Panc1 (cell line): ENCODE data around the gene BBS9. TPM values are rescaled to one million over a fixed set of nuclear protein-coding genes. Genes with fewer than 3 reads are reported as not detected.

Source experiments
- ATAC-seq: fragments of 200-7000 bp; cut with Tn5 transposase; 2 replicates; pipeline ENCODE4 v1.9.1; 2020; ENCODE audit warnings: mild to moderate bottlenecking, moderate library complexity
- BruUV-seq: library from RNA; stranded (reverse); fragments of 400-500 nt; replicated peaks from 2 replicates; lab custom pipeline; 2021; lab: Mats Ljungman, UMichigan
- CTCF ChIA-PET: fragments of 300-600 bp; sonication (Branson Sonifier 250); formaldehyde crosslinking; loops from one replicate; lab custom pipeline; 2022; ENCODE audit warnings: antibody characterized with exemption; lab: Charles Lee
- POLR2A ChIA-PET: fragments of 300-600 bp; sonication (Branson Sonifier 250); formaldehyde crosslinking; loops from one replicate; lab custom pipeline; 2022; ENCODE audit warnings: antibody characterized with exemption; lab: Charles Lee
- DNase-seq: peaks from one replicate; pipeline ENCODE4 v3.0.0-alpha.2; 2010; ENCODE audit warnings: low read depth, low spot score
- H3K27ac ChIP-seq: 2 replicates; pipeline ENCODE4 v1.5.1; 2011; ENCODE audit warnings: mild to moderate bottlenecking, low read length, inconsistent platforms
- H3K27me3 ChIP-seq: fragments of 200-500 bp; sonication (Bioruptor generic); 2 replicates; pipeline ENCODE4 v1.6.0; 2014; ENCODE audit warnings: low read length, inconsistent platforms; ENCODE audit not compliant: control insufficient read depth, insufficient read depth
- H3K36me3 ChIP-seq: fragments of 200-500 bp; sonication (Bioruptor generic); 2 replicates; pipeline ENCODE4 v1.5.1; 2014; ENCODE audit warnings: inconsistent platforms, mild to moderate bottlenecking, low read length, moderate library complexity; ENCODE audit not compliant: control insufficient read depth, insufficient read depth
- H3K4me1 ChIP-seq: 2 replicates; pipeline ENCODE4 v1.5.1; 2011; ENCODE audit warnings: inconsistent platforms, mild to moderate bottlenecking, low read length, moderate library complexity; ENCODE audit not compliant: control insufficient read depth, insufficient read depth
- H3K4me3 ChIP-seq, 2 experiments: 2 replicates each; pipeline ENCODE4 v1.5.1; 2011 to 2012; ENCODE audit warnings: low read depth in 2 of 2, low read length in 2 of 2, mild to moderate bottlenecking in 2 of 2, inconsistent platforms in 1 of 2, moderate library complexity in 1 of 2
- H3K9me3 ChIP-seq: fragments of 200-500 bp; sonication (Bioruptor generic); 2 replicates; pipeline ENCODE4 v1.5.1; 2014; ENCODE audit warnings: low read depth, mild to moderate bottlenecking, inconsistent platforms, low read length, moderate library complexity; ENCODE audit not compliant: control insufficient read depth, insufficient read depth
- POLR2AphosphoS5 ChIP-seq: IDR thresholded peaks from 2 replicates; pipeline ENCODE4 v1.6.1; 2012; ENCODE audit warnings: mild to moderate bottlenecking, low read depth, low read length, moderate library complexity
- SIN3A ChIP-seq: IDR thresholded peaks from 2 replicates; pipeline ENCODE4 v1.6.1; 2012; ENCODE audit warnings: low read depth, mild to moderate bottlenecking, low read length, moderate library complexity, borderline replicate concordance; ENCODE audit not compliant: insufficient read depth
- TCF7L2 ChIP-seq: IDR thresholded peaks from 2 replicates; pipeline ENCODE4 v1.6.1; 2011; ENCODE audit warnings: mild to moderate bottlenecking, low read depth, low read length, inconsistent platforms
- in situ Hi-C: cut with HindIII; loops from 2 replicates; pipeline ENCODE4 v1.10.0; 2016; ENCODE audit warnings: low sequenced_read_pairs, low pct_unique_long_range_greater_than_20kb
- intact Hi-C: fragments of 100-400 bp; cut with micrococcal nuclease; formaldehyde crosslinking; loops from one replicate; pipeline ENCODE4 v1.10.0; 2022; ENCODE audit not compliant: unreplicated experiment
- total RNA-seq: library from RNA; stranded (reverse); gene quantifications from one replicate; pipeline ENCODE4 v1.2.1, GENCODE V29; 2021; ENCODE audit not compliant: unreplicated experiment
- TF ChIP-seq, protein P1 (sequence below): fragments of 450-650 bp; IDR thresholded peaks from 2 replicates; pipeline ENCODE4 v1.5.1; 2017; ENCODE audit warnings: mild to moderate bottlenecking
- TF ChIP-seq, protein P2 (sequence below), 2 experiments: IDR thresholded peaks; 2 replicates each; pipeline ENCODE4 v1.6.1; 2011 to 2012; ENCODE audit warnings: low read depth in 2 of 2, control low read depth in 1 of 2, low read length in 1 of 2, mild to moderate bottlenecking in 1 of 2, moderate library complexity in 1 of 2; ENCODE audit not compliant: insufficient read depth in 1 of 2

BBS9 gene
- total RNA-seq, 1 experiment from 2014 or later: 6.9 TPM

DNA sequence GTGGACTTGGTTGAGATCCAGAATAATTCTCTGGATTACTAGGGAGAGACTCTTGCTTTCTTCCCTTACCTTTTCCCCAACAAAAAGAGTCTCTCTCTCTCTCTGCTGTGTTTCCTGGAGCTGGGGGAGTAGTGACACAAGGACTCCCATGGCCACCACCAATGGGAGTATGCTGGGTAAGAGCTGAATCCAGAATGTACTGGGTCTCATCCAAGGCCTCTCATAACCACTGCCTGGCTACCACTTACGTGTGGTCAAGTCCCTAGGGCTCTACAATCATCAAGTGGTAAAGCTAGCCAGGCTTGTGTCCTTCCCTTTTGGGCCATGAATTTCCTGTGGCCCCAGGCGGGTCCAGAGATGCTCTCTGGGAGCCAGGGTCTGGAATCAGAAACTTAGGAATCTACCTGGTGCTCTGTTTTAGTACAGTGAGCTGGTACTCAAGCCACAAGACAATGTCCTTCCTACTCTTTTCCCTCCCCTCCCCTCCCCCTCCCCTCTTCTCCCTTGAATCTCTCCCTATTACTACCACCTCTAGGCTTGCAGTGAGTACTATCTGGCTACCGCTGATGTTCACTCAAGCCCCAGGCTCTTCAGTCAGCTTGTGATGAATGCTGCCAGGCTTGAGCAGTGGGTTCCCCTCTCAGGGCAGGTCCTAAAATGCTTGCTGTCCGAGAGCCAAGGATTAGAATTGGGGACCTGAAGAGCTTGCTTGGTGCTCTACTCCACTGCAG is 196.6 kb downstream of the BBS9 start:
- Histone ChIP-seq H3K27me3 (no peaks in the 10 kb centered on the region), H3K4me3 (no peak overlapping the region), H3K36me3 (no peaks in the 10 kb centered on the region), H3K9me3 (no peaks in the 10 kb centered on the region), H3K4me1 (no peaks in the 10 kb centered on the region), H3K27ac (no peak overlapping the region)
- no peak for DNase-seq
- ChIA-PET CTCF (no interaction called here), POLR2A (no interaction called here)
- intact Hi-C loops: no loop called here
- no TSS peak for BruUV-seq
- in situ Hi-C loops: no loop called here
- no peak for ATAC-seq
- no peak for TF ChIP-seq POLR2AphosphoS5
- TF ChIP-seq TCF7L2: no peak
- TF ChIP-seq, protein P1, sequence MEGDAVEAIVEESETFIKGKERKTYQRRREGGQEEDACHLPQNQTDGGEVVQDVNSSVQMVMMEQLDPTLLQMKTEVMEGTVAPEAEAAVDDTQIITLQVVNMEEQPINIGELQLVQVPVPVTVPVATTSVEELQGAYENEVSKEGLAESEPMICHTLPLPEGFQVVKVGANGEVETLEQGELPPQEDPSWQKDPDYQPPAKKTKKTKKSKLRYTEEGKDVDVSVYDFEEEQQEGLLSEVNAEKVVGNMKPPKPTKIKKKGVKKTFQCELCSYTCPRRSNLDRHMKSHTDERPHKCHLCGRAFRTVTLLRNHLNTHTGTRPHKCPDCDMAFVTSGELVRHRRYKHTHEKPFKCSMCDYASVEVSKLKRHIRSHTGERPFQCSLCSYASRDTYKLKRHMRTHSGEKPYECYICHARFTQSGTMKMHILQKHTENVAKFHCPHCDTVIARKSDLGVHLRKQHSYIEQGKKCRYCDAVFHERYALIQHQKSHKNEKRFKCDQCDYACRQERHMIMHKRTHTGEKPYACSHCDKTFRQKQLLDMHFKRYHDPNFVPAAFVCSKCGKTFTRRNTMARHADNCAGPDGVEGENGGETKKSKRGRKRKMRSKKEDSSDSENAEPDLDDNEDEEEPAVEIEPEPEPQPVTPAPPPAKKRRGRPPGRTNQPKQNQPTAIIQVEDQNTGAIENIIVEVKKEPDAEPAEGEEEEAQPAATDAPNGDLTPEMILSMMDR: no peak
- no peak for TF ChIP-seq SIN3A
- TF ChIP-seq, protein P2, sequence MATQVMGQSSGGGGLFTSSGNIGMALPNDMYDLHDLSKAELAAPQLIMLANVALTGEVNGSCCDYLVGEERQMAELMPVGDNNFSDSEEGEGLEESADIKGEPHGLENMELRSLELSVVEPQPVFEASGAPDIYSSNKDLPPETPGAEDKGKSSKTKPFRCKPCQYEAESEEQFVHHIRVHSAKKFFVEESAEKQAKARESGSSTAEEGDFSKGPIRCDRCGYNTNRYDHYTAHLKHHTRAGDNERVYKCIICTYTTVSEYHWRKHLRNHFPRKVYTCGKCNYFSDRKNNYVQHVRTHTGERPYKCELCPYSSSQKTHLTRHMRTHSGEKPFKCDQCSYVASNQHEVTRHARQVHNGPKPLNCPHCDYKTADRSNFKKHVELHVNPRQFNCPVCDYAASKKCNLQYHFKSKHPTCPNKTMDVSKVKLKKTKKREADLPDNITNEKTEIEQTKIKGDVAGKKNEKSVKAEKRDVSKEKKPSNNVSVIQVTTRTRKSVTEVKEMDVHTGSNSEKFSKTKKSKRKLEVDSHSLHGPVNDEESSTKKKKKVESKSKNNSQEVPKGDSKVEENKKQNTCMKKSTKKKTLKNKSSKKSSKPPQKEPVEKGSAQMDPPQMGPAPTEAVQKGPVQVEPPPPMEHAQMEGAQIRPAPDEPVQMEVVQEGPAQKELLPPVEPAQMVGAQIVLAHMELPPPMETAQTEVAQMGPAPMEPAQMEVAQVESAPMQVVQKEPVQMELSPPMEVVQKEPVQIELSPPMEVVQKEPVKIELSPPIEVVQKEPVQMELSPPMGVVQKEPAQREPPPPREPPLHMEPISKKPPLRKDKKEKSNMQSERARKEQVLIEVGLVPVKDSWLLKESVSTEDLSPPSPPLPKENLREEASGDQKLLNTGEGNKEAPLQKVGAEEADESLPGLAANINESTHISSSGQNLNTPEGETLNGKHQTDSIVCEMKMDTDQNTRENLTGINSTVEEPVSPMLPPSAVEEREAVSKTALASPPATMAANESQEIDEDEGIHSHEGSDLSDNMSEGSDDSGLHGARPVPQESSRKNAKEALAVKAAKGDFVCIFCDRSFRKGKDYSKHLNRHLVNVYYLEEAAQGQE (IDR thresholded peaks at IDR 0.05; ENCODE audit: insufficient read depth in 1 of 2, low read depth in 2 of 2, low read length in 1 of 2): no peak

DNA sequence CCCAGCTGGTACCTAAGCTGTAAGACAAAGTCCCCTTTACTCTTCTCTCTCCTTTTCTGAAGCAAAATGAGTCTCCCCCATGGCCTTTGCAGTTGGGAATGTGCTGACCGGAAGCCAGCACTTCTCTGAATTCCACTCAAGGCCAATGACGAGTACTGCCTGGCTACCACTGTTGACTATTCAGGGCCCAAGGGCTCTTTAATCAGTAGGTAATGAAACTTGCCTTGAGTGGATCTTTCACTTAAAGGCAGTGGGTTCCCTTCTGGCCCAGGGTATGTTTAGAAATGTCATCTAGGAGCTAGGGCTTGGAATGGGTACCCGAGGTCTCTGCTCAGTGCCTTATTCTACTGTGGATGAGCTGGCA is 197.1 kb downstream of the BBS9 start:
- in situ Hi-C loops: no loop called here
- ATAC-seq: no peak
- TF ChIP-seq SIN3A: no peak
- no peak for TF ChIP-seq TCF7L2
- TF ChIP-seq, protein P2 (IDR thresholded peaks at IDR 0.05; ENCODE audit: insufficient read depth in 1 of 2, low read depth in 2 of 2, low read length in 1 of 2): no peak
- TF ChIP-seq, protein P1: no peak
- no peak for TF ChIP-seq POLR2AphosphoS5
- Histone ChIP-seq H3K9me3 (no peaks in the 10 kb centered on the region), H3K27me3 (no peaks in the 10 kb centered on the region), H3K4me3 (no peak overlapping the region), H3K27ac (no peak overlapping the region), H3K4me1 (no peaks in the 10 kb centered on the region), H3K36me3 (no peaks in the 10 kb centered on the region)
- no peak for DNase-seq
- intact Hi-C loops: no loop called here
- no TSS peak for BruUV-seq
- ChIA-PET CTCF (no interaction called here), POLR2A (no interaction called here)
